Stimulated activated CD8-positive, alpha-beta memory T cell treated with anti-CD3 and anti-CD28 coated beads, Interleukin-15, amount 100 ng/mL, for 4 hours (primary cell): Measurements from ENCODE around the gene TMEM205.
"Not testable (repeated sequence)": the region's sequence is repeated elsewhere in the genome, so short reads cannot be mapped to it uniquely, and the experiment has no call there.

ENCODE experiments used
- DNase-seq, 2 donors: peaks; one replicate each; pipeline ENCODE4 v3.0.0-alpha.2; 2020; ENCODE audit warnings: low read depth in 2 of 2

TMEM205 gene

GRCh38 chr19:11373166-11373884 lies 27.3 kb upstream of the TMEM205 start:
- DNase-seq, result no peak

- no peak for DNase-seq
Measured at GRCh38 chr19:11370744-11371143, 24.7 kb upstream of the TMEM205 start.

GRCh38 chr19:11367528-11367927 lies 21.5 kb upstream of the TMEM205 start:
- no peak for DNase-seq

GRCh38 chr19:11365557-11366117 lies 19.6 kb upstream of the TMEM205 start:
- DNase-seq, result no peak

- DNase-seq, result no peak
Measured at GRCh38 chr19:11364935-11365334, 18.9 kb upstream of the TMEM205 start.

GRCh38 chr19:11364296-11364904 lies 18.3 kb upstream of the TMEM205 start:
- DNase-seq, result no peak

- DNase-seq, result no peak
Measured at GRCh38 chr19:11363881-11364280, 17.8 kb upstream of the TMEM205 start.

- DNase-seq, result no peak
Measured at GRCh38 chr19:11361771-11362731, 16.0 kb upstream of the TMEM205 start.

GRCh38 chr19:11361037-11361770 lies 15.1 kb upstream of the TMEM205 start:
- no peak for DNase-seq

- no peak for DNase-seq
Measured at GRCh38 chr19:11359421-11359820, 13.4 kb upstream of the TMEM205 start.

- no peak for DNase-seq
Measured at GRCh38 chr19:11356676-11357550, 10.8 kb upstream of the TMEM205 start.

GRCh38 chr19:11356074-11356397 lies 10.0 kb upstream of the TMEM205 start:
- no peak for DNase-seq

- DNase-seq, result peak; percentile 53 to 57
Measured at GRCh38 chr19:11355160-11356073, 9.3 kb upstream of the TMEM205 start, which contains the start of gene PLPPR2. Gene PLPPR2 (plus strand): TSS chr19:11355432. CDS start chr19:11357674, 2,242 bp downstream.

GRCh38 chr19:11354102-11354501 lies 8.0 kb upstream of the TMEM205 start:
- not testable (repeated sequence) for DNase-seq

GRCh38 chr19:11349171-11349570 lies 3.1 kb upstream of the TMEM205 start:
- no peak for DNase-seq

- no peak for DNase-seq
Measured at GRCh38 chr19:11347546-11348039, 1.5 kb upstream of the TMEM205 start.

GRCh38 chr19:11345122-11345803 lies 805 bp downstream of the TMEM205 start:
- DNase-seq, result no peak

- no peak for DNase-seq
Measured at GRCh38 chr19:11342429-11342828, 3.6 kb downstream of the TMEM205 start.

- not testable (repeated sequence) for DNase-seq
Measured at GRCh38 chr19:11340099-11340467, 6.0 kb downstream of the TMEM205 start.
